LHCN-M2 (cell line): ENCODE results near the gene UQCC5. TPM values are rescaled to one million over a fixed set of nuclear protein-coding genes. Genes with fewer than 3 reads are reported as not detected.

Source experiments
- DNase-seq: peaks from one replicate; pipeline ENCODE4 v3.0.0-alpha.2; 2012; ENCODE audit warnings: low read depth
- total RNA-seq: library from RNA; depleted of rRNA; stranded (reverse); fragments of >200 nt; gene quantifications from 2 replicates; pipeline ENCODE4 v1.2.3, GENCODE V29; 2014

The UQCC5 gene
- total RNA-seq, 1 experiment from 2014 or later = 1.7 TPM

- DNase-seq = no peak
Measured at GRCh38 chr3:52532838-52533622, 3.4 kb upstream of the UQCC5 start.

DNA sequence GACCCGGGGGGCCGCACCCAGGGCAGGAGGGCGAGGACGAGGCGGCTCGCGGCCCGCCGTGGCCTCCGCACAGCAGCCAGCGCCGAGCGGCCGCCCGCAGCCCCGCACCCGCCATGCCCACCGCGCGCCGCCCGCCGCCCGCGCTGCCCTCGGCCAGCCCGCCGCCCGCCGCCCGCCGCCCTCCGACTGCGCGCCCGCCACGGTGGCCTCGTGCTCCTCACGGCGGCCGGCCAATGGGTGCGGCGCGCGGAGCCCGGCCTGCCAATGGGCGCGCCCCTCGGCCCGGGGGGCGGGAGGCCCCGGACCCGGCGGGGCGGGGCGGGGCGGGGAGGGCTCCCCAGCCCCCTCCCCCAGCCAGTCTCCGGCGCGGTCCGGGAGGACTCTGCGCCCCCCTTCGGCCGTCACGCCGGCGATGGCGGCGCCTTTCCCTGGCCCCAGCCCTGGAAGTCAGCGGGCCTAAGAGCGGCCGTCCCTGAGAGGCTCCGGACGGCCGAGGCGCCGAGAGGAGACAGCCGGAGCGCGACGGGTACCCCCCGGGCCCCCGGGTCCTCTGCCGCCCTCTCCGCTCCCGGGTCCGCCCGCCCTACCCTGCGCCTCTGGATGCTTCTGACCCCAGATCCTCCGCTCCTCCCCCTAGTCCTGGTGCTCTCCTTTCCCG lies 2.7 kb upstream of the UQCC5 start, which contains the start of gene NT5DC2:
Gene NT5DC2, minus strand, starts transcription at position 235 of the 658 bp plus-strand sequence. Its CDS starts 120 bp downstream, at position 115.
- peak; percentile 63 for DNase-seq

DNA sequence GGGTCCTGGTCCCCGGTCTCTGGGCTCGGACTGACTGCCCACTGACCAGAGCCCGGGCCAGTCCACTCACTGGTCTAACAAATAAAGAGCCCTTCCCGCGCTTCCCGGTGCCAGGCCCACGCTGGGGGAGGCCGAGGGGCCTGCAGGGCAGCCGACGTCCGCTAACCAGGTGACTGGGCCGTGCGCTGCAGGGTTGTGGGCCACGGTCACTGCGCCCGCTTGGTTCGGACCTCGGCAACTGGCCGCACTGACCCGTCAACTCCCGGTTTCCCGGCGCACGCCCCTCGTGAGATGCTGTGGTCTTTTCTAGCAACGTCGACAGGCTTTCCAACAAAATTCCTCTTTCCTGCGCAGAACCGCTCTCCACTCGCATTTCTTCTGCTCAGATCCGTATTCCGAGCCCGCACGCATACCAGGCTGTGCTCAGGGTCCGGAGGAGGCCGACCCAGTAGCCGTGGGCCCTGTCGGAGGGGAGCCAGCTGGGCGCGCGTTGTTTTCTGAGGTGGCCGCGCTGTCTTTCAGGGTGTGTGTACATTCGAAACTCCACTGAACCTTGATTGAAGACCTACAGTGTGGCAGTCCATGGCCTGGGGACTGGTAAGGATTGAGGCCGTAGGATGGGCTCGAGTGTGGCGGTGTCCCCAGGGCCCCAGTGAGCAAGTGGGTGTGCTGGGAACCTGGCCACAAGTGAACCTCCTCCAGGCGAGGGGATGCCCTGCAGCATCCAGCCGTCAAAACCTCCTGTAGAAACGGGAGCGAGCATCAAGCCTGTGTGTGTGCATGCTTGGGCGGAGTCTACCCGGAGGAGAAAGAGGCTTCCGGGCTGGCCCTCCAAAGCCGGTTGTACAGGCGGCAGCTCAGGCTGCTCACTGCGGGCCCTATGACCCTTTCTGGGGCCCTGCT lies 1.9 kb upstream of the UQCC5 start:
- DNase-seq = no peak

DNA sequence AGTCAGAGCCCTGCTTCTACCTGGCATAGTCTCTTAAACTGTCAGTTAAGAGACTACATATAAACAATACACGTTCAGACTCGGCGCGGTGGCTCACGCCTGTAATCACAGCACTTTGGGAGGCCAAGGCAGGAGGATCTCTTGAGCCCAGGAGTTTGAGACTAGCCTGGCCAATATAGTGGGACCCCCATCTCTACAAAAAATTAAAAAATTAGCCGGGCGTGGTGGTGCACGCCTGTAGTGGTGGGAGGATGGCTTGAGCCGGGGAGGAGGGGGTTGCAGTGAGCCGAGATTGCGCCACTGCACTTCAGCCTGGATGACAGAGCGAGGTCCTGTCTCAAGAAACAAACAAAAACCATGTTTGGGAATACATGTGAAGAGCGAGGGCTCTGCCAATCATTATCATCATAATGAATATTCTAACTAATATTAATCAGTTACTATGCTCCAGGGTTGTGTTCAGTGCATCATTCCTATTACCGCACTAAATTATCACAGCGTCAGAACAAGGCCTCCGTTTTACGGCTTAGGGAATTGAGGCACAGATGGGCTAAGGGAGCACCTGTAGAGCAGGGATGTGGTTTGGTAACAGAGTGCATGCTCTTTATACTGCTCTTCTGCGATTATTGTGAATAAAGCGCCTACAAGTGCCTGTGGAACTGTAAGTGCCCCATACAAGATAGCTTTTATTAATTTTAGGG lies 844 bp upstream of the UQCC5 start:
- DNase-seq = no peak

DNA sequence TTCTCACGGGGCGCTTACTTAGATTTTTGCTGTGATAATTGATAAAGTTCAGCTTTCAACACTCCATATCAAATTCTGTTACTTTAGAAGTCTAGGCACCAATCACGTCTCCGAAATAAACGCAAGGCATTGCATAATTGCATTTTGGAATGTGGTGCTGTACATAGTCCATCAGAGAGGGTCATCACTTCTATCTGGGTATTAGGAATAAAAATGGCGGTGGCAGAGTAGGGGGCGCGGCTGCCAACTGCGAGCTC lies 365 bp upstream of the UQCC5 start:
- DNase-seq = no peak

- DNase-seq = no peak
Measured at GRCh38 chr3:52537165-52537620, 788 bp downstream of the UQCC5 start.

DNA sequence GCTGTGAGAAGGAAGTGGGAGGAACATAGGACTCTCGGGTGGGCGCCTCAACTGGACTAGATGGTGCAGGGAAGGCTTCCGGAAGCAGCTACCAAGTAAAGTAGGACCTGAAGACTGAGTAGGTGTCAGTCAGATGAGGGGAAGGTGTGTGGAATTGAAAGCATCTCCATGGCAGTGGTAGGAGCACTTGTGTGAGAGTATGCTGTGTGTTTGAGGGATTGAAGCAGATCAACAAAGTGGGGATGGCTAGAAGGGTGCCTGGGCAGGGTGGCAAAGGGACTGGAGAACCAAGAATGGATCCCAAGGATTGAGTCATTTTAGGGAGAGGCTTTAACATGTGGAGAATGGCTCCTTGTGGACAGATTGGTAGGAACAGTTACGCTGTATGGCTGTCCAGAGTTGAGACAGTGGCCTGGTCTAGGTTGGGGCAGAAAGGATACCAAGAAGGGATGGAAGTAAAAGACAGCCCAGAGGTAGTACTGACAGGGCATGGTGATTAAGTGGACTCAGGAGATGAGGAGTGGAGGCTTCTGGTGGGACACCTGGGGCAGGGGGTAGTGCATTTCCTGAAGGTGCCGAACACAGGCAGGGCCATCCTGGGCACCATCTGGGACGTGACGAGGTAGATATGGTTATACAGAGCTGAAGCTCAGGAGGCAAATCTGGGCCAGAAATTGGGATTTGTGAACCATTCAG lies 1.5 kb downstream of the UQCC5 start:
- DNase-seq = no peak

DNA sequence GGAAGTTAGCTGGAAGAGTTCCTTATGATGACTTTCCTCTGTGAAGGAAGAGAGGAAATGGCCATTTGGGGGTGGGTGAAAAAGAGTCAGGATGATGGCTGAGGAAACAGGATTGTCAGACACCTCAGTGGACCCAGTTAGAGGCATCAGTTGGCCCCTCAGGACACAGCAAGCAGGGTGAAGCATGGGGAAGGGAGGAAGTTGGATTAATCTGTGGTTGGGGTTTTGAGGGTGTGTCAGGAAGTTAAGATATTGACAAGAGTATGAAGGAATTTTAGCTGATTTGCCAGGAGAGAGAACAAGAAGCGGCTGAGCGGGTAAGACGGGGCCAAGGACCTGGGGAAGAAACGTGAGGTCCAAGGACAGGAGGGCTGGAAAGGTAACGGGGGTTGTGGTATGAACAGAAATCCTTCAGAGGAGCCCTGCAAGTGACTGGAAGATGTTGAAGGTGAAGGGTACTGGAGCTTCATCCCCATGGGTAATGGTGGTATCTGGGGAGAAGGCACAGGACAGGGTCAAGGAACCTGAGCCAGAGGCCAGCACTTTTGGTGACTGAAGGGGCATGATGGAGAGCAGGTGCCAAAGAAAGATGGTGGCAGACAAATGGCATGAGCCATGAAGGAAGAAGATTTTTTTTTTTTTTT lies 2.7 kb downstream of the UQCC5 start:
- DNase-seq = no peak

- no peak for DNase-seq
Measured at GRCh38 chr3:52541050-52541449, 4.6 kb downstream of the UQCC5 start.

DNA sequence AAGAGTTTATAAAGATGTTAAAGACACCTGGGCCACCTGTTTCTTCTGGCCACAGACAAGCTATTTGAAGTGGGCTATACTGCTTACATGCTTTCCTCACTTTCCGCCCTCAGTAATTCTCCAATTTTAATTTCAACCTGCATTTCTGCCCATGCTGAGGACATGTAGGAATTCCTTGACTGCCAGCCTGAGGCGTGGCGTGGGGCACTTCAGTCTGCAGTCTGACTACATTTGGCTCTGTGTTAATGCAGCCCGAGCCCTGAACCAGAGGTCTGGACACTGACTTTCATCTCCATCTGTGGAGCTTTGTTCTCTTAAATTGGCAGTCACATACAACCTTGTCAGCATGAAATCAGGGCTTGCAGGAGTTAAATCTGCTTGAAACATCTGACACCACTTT lies 8.5 kb downstream of the UQCC5 start:
- DNase-seq = no peak

GRCh38 chr3:52546111-52546901 lies 9.9 kb downstream of the UQCC5 start:
- DNase-seq = no peak

- no peak for DNase-seq
Measured at GRCh38 chr3:52547143-52547542, 10.7 kb downstream of the UQCC5 start.

DNA sequence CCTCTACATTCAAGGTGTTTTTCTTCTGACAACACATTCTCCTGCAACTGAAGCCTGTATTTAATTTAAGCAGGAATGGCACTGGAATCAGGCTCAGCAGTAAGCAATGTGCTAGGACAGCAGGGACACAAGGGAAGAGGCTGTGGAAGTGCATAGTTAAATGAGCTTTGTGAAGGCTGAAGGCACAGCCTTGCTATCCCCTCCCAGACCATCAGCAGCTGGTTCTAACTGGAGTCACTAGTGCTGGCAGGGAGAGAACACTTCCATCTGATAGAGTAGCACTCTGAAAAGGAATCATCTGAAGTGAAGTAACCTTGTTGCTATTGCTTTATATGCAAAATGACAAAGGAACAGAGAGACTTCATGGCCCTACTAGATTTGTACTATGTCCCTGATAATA lies 14.7 kb downstream of the UQCC5 start:
- no peak for DNase-seq

- no peak for DNase-seq
Measured at GRCh38 chr3:52552089-52552488, 15.7 kb downstream of the UQCC5 start.

DNA sequence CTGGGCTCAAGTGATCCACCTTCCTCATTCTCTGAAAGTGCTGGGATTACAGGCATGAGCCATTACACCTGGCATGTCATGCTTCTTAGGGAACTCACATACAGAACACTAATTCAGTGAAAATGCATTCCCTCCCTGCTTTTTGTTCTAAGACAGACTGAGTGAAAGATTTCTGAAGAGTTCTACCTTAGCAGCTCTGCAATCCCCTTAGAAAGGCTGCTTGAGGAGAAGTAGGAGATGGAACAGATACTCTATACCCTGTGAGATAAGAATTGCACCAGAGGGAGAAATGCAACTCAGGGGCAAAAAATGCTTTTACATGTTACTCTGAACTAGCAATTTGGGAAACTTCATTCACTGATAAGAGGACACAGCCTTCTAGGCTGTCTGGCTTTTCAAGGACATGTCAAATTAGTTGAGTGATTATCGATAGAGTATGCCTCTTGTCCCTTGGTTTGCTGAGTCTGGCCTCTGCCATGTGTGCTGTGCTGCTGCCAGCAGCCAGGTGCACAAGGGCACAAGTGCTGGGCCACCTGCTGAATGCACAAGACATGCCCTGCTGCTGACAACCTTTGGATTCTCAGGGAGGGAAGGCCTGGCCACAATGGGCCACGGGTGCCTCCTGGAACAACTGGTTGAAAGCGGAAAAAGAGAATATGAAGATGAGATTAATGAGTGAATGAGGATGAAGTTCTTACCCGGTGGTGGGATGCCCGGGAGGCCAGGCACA lies 17.8 kb downstream of the UQCC5 start:
- DNase-seq = no peak

DNA sequence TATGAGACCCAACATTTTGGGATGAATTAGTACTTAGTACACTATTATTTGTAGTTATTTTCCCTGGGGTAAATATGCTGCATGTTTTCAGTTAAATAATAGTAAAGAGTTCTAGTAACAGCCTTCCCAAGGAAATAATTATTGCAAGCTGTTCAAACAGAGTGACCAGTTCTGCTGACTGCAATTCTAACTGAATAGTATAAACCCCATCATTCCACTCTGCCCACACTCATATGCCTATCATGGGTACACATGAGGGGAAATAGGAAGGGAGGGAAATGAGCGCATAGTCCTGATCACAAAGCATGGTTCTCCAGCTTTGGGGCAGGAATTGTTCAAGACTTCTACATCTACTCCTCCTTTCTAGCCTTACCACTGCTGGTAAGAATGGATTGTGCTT lies 18.7 kb downstream of the UQCC5 start:
- DNase-seq = no peak

DNA sequence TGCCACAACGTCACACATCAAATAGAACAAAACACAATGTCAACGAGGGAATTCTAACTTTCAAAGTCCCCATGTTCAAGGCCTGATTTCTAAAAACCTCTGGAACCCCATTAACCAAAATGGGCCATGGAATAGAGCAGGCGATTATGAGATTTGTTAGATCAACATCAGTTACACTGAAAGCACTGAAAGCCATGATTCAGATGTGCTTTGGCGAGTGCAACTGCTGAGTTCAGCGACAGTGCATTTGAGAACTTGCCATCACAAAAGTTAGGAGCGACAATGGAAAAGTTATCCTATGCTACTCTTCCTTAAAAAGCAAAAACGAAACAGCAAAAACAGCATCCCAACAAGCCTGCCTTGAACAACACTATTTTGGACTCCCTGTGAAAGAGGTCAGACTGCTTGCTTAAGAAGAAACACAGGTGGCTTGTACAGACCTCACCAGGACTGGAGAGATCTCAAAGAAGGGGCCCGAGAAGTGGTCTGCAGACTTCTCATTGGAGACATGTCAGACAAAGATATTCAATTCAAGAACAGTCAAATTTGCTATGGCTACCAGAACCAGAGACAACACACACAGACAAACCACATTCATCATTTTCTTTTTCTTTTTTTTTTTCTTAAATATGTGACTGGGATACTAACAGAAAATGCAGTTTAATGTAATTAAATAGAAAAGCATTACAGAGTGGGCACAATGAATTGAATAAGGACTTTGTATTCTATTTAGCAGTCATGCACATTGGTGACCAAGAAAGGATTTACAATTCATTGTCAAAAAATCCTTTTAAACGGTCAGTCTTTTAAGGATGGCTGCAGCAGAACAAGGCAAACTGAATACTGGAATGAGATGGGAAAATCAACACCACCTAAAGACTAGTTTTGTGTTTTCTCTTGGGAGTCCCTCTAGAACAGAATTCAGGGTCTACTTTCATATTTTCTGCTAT lies 20.9 kb downstream of the UQCC5 start:
- DNase-seq = no peak

GRCh38 chr3:52558436-52558835 lies 22.0 kb downstream of the UQCC5 start:
- no peak for DNase-seq
